Adrenal gland (tissue), 5 donors: ENCODE results near the gene EYS.

Experiments
- POLR2A ChIP-seq, 2 donors: fragments of 450-650 bp; IDR thresholded peaks; one replicate each; pipeline ENCODE4 v1.6.1; 2017; ENCODE audit warnings: antibody characterized with exemption in 2 of 2, mild to moderate bottlenecking in 2 of 2, moderate library complexity in 1 of 2
- TF ChIP-seq, protein P1 (sequence below), 6 experiments: fragments of 450-650 bp in 4 of 6; fragments of 200-600 bp in 2 of 6; sonication (generic) in 1 of 6; IDR thresholded peaks; 1 replicate in 5 of 6; 2 replicates in 1 of 6; pipeline versions ENCODE4 v1.5.1 to v1.8.0; 2016 to 2021; ENCODE audit warnings: antibody characterized with exemption in 6 of 6, mild to moderate bottlenecking in 2 of 6, moderate library complexity in 1 of 6
- donor health status: DM: no; HTN: no; CAD: no.

DNA sequence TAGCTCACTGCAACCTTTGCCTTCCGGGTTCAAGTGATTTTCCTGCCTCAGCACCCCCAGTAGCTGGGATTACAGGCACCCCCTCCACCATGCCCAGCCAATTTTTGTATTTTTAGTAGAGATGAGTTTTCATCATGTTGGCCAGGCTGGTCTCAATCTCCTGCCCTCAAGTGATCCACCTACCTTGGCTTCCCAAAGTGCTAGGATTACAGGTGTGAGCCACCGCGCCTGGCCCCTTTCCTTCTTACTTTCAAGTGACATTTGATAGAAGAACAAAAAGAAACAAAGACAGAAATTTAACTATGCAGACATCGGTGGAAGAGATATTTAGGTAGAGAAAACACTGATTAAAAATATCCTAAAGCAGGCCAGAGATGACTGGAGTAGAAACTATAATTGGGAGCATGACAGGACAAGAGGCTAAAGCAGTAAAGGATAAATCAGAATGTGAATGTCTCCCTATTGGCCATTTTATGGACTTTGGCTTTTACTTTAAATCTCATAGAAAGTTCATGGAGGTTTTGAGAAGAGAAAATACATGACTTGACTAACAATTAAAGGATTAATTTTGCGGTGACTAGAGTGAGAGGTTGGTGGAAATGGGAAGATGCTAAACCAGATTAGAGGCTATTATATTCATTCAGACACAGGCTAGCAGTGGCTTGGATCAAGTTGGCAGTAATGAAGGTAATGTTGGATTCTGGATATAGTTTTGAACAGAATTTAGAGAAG, 2.2 kb upstream of the EYS start:
- TF ChIP-seq, protein P1, sequence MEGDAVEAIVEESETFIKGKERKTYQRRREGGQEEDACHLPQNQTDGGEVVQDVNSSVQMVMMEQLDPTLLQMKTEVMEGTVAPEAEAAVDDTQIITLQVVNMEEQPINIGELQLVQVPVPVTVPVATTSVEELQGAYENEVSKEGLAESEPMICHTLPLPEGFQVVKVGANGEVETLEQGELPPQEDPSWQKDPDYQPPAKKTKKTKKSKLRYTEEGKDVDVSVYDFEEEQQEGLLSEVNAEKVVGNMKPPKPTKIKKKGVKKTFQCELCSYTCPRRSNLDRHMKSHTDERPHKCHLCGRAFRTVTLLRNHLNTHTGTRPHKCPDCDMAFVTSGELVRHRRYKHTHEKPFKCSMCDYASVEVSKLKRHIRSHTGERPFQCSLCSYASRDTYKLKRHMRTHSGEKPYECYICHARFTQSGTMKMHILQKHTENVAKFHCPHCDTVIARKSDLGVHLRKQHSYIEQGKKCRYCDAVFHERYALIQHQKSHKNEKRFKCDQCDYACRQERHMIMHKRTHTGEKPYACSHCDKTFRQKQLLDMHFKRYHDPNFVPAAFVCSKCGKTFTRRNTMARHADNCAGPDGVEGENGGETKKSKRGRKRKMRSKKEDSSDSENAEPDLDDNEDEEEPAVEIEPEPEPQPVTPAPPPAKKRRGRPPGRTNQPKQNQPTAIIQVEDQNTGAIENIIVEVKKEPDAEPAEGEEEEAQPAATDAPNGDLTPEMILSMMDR (IDR thresholded peaks at IDR 0.05), result no peak
- TF ChIP-seq POLR2A (IDR thresholded peaks at IDR 0.05), result no peak
